ENCODE measurements around the gene NXPH3. TPM values are rescaled to one million over a fixed set of nuclear protein-coding genes. Genes with fewer than 3 reads are reported as not detected.

NXPH3 gene
- 0.63 and 1.4 TPM in 2 replicates for total RNA-seq

GRCh38 chr17:49575679-49576087 is at the start of gene NXPH3:
TSS of gene NXPH3 (plus strand) at chr17:49575871. CDS start at chr17:49576220, 349 bp downstream.

Other genes starting within 250 kb of the NXPH3 start
- gene ZNF652, start 213.6 kb upstream of the NXPH3 start, total RNA-seq: 6.1 and 10.4 TPM in 2 replicates
- gene PHB1, start 161.0 kb upstream of the NXPH3 start, total RNA-seq: 189 and 234 TPM in 2 replicates
- gene NGFR, start 80.6 kb upstream of the NXPH3 start, total RNA-seq: under 0.01 TPM in 2 replicates
- gene SPOP, start 102.2 kb downstream of the NXPH3 start, total RNA-seq: 91.7 and 103 TPM in 2 replicates
- 39.1 and 66.5 TPM in 2 replicates for gene SLC35B1, start 132.1 kb downstream of the NXPH3 start, total RNA-seq
- 2.6 and 4.2 TPM in 2 replicates for gene FAM117A, start 188.3 kb downstream of the NXPH3 start, total RNA-seq
- gene KAT7, start 212.8 kb downstream of the NXPH3 start, total RNA-seq: 28.0 and 30.2 TPM in 2 replicates

All from endothelial cell of coronary artery (primary cell).